ENCODE measurements around the gene OSM. TPM values are rescaled to one million over a fixed set of nuclear protein-coding genes. Genes with fewer than 3 reads are reported as not detected.

Gene OSM
- total and polyA plus RNA-seq, 4 donors: 0.09 to 0.84 (median 0.25) TPM; not detected in 1

DNA sequence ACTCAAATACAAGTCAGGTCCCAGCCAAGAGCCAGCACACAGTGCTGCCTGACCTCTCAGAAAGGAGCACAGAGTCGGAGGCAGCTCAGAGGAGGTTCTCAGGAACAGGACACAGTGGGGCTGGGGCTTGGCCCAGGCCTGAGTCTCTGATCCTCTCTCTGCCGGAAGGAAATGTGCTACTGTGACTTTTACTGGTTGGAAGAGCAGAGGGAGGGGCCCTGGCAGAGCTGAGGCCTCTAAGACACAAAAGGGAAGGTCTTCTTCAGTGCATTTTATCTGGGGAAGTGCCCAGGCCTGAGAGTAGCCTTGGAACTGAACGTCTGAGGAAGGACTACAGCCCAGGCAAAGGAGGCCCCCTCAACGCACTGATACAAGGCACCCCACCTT lies 38.9 kb upstream of the OSM start:
- Histone ChIP-seq H3K9me3 (ENCODE audit: control insufficient read depth in 4 of 4, low read length in 3 of 4) (no peaks in the 10 kb centered on the region), H3K4me3 (ENCODE audit: low read depth in 1 of 3, low read length in 3 of 3) (no peak overlapping the region), H3K27ac (ENCODE audit: low read depth in 1 of 2, low read length in 2 of 2) (peak overlapping the region; percentile 49 to 52), H3K36me3 (ENCODE audit: control insufficient read depth in 4 of 4, insufficient read depth in 3 of 4, low read depth in 1 of 4, low read length in 3 of 4) (peaks cover 0 to 9% (median 7%) of the 10 kb centered on the region in 4 donors), H3K4me1 (ENCODE audit: control insufficient read depth in 4 of 4, insufficient read depth in 4 of 4, low read length in 3 of 4) (peaks cover 9 to 34% (median 23%) of the 10 kb centered on the region in 4 donors), H3K27me3 (ENCODE audit: control insufficient read depth in 4 of 4, insufficient read depth in 4 of 4, low read length in 3 of 4) (no peaks in the 10 kb centered on the region), H3K9ac (ENCODE audit: low read depth in 1 of 2, low read length in 2 of 2) (peak overlapping the region in 1 of 2 donors; percentile 52)
- TF ChIP-seq JUND (IDR thresholded peaks at IDR 0.05): no peak
- TF ChIP-seq, protein P1, sequence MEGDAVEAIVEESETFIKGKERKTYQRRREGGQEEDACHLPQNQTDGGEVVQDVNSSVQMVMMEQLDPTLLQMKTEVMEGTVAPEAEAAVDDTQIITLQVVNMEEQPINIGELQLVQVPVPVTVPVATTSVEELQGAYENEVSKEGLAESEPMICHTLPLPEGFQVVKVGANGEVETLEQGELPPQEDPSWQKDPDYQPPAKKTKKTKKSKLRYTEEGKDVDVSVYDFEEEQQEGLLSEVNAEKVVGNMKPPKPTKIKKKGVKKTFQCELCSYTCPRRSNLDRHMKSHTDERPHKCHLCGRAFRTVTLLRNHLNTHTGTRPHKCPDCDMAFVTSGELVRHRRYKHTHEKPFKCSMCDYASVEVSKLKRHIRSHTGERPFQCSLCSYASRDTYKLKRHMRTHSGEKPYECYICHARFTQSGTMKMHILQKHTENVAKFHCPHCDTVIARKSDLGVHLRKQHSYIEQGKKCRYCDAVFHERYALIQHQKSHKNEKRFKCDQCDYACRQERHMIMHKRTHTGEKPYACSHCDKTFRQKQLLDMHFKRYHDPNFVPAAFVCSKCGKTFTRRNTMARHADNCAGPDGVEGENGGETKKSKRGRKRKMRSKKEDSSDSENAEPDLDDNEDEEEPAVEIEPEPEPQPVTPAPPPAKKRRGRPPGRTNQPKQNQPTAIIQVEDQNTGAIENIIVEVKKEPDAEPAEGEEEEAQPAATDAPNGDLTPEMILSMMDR (IDR thresholded peaks at IDR 0.05; ENCODE audit: low read depth, low read length, missing input control): no peak
- TF ChIP-seq, protein P2, sequence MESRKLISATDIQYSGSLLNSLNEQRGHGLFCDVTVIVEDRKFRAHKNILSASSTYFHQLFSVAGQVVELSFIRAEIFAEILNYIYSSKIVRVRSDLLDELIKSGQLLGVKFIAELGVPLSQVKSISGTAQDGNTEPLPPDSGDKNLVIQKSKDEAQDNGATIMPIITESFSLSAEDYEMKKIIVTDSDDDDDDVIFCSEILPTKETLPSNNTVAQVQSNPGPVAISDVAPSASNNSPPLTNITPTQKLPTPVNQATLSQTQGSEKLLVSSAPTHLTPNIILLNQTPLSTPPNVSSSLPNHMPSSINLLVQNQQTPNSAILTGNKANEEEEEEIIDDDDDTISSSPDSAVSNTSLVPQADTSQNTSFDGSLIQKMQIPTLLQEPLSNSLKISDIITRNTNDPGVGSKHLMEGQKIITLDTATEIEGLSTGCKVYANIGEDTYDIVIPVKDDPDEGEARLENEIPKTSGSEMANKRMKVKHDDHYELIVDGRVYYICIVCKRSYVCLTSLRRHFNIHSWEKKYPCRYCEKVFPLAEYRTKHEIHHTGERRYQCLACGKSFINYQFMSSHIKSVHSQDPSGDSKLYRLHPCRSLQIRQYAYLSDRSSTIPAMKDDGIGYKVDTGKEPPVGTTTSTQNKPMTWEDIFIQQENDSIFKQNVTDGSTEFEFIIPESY (IDR thresholded peaks at IDR 0.05): no peak
- TF ChIP-seq YY1 (IDR thresholded peaks at IDR 0.05): no peak
- TF ChIP-seq, protein P3, sequence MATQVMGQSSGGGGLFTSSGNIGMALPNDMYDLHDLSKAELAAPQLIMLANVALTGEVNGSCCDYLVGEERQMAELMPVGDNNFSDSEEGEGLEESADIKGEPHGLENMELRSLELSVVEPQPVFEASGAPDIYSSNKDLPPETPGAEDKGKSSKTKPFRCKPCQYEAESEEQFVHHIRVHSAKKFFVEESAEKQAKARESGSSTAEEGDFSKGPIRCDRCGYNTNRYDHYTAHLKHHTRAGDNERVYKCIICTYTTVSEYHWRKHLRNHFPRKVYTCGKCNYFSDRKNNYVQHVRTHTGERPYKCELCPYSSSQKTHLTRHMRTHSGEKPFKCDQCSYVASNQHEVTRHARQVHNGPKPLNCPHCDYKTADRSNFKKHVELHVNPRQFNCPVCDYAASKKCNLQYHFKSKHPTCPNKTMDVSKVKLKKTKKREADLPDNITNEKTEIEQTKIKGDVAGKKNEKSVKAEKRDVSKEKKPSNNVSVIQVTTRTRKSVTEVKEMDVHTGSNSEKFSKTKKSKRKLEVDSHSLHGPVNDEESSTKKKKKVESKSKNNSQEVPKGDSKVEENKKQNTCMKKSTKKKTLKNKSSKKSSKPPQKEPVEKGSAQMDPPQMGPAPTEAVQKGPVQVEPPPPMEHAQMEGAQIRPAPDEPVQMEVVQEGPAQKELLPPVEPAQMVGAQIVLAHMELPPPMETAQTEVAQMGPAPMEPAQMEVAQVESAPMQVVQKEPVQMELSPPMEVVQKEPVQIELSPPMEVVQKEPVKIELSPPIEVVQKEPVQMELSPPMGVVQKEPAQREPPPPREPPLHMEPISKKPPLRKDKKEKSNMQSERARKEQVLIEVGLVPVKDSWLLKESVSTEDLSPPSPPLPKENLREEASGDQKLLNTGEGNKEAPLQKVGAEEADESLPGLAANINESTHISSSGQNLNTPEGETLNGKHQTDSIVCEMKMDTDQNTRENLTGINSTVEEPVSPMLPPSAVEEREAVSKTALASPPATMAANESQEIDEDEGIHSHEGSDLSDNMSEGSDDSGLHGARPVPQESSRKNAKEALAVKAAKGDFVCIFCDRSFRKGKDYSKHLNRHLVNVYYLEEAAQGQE (IDR thresholded peaks at IDR 0.05): peak; percentile 18
- no peak for TF ChIP-seq GABPA (IDR thresholded peaks at IDR 0.05 in 1 of 2, conservative IDR thresholded peaks at IDR 0.05 in 1 of 2)
- TF ChIP-seq RXRA (IDR thresholded peaks at IDR 0.05): peak in 1 of 2 donors; percentile 14
- TF ChIP-seq FOXA1 (IDR thresholded peaks at IDR 0.05): no peak
- TF ChIP-seq FOXA2 (IDR thresholded peaks at IDR 0.05): no peak
- TF ChIP-seq HNF4G (IDR thresholded peaks at IDR 0.05): no peak
- no peak for TF ChIP-seq TAF1 (conservative IDR thresholded peaks at IDR 0.05)
- TF ChIP-seq SP1 (IDR thresholded peaks at IDR 0.05): peak; percentile 42
- TF ChIP-seq NR2F2 (IDR thresholded peaks at IDR 0.05): peak; percentile 55
- no peak for TF ChIP-seq HNF4A (conservative IDR thresholded peaks at IDR 0.05)
- TF ChIP-seq, protein P4, sequence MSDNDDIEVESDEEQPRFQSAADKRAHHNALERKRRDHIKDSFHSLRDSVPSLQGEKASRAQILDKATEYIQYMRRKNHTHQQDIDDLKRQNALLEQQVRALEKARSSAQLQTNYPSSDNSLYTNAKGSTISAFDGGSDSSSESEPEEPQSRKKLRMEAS (IDR thresholded peaks at IDR 0.05): no peak
- no peak for TF ChIP-seq RAD21 (IDR thresholded peaks at IDR 0.05)
- TF ChIP-seq EGR1 (IDR thresholded peaks at IDR 0.05; ENCODE audit: low read depth in 2 of 2): no peak
- TF ChIP-seq ATF3 (IDR thresholded peaks at IDR 0.05): no peak
- DNase-seq (ENCODE audit: low spot score): no peak
- WGBS: 54% methylated on average over 4 of the region's 4 CpGs

Measured in liver (tissue), 9 donors.